Measurements from ENCODE around the gene IFT74. TPM values are rescaled to one million over a fixed set of nuclear protein-coding genes. Genes with fewer than 3 reads are reported as not detected.

The IFT74 gene
- total RNA-seq, 4 donors from 2014 or later: 4.9 to 15.2 (median 13.0) TPM

GRCh38 chr9:27073841-27074728 is 117.9 kb downstream of the IFT74 start:
- in situ Hi-C loops (cut with MboI; ENCODE audit: low sequenced_read_pairs in 4 of 4): no loop called here
- Histone ChIP-seq H3K27ac (no peak overlapping the region), H3K4me1 (no peaks in the 10 kb centered on the region), H3K27me3 (no peaks in the 10 kb centered on the region), H3K9me3 (no peaks in the 10 kb centered on the region), H3K4me3 (no peak overlapping the region), H3K36me3 (no peaks in the 10 kb centered on the region)
- TF ChIP-seq, protein P1, sequence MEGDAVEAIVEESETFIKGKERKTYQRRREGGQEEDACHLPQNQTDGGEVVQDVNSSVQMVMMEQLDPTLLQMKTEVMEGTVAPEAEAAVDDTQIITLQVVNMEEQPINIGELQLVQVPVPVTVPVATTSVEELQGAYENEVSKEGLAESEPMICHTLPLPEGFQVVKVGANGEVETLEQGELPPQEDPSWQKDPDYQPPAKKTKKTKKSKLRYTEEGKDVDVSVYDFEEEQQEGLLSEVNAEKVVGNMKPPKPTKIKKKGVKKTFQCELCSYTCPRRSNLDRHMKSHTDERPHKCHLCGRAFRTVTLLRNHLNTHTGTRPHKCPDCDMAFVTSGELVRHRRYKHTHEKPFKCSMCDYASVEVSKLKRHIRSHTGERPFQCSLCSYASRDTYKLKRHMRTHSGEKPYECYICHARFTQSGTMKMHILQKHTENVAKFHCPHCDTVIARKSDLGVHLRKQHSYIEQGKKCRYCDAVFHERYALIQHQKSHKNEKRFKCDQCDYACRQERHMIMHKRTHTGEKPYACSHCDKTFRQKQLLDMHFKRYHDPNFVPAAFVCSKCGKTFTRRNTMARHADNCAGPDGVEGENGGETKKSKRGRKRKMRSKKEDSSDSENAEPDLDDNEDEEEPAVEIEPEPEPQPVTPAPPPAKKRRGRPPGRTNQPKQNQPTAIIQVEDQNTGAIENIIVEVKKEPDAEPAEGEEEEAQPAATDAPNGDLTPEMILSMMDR (IDR thresholded peaks at IDR 0.05 in 4 of 5, conservative IDR thresholded peaks at IDR 0.05 in 1 of 5): no peak
- TF ChIP-seq POLR2A (IDR thresholded peaks at IDR 0.05): no peak
- ATAC-seq (no peak), DNase-seq (no peak)
- intact Hi-C loops (cut with DNase I; ENCODE audit: low total_unique reads): no loop called here

DNA sequence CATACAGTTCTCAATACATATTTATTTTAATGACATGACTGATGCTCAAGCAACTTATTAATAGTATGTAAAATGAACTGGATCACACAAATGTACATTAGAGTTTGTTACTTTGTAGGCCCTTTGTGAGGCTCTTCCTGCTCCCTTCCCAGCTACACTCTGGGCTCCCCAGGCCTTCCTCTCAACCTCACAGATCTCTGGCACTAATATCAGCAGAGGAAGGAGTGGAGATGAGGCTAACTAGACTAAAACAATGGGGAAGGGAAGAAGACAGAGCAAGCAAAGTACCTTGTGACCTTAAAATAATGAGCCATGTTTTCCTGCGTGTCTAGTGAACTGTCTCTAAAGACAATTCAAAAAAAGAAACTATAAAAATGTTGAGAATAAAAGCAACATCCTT is 122.5 kb downstream of the IFT74 start:
- ATAC-seq: no peak
- Histone ChIP-seq H3K36me3 (no peaks in the 10 kb centered on the region), H3K4me3 (no peak overlapping the region), H3K27me3 (no peaks in the 10 kb centered on the region), H3K4me1 (no peaks in the 10 kb centered on the region), H3K27ac (no peak overlapping the region), H3K9me3 (no peaks in the 10 kb centered on the region)
- intact Hi-C loops (cut with DNase I; ENCODE audit: low total_unique reads) (no loop called here), in situ Hi-C loops (cut with MboI; ENCODE audit: low sequenced_read_pairs in 4 of 4) (no loop called here)
- no peak for TF ChIP-seq POLR2A (IDR thresholded peaks at IDR 0.05)
- TF ChIP-seq, protein P1 (IDR thresholded peaks at IDR 0.05 in 4 of 5, conservative IDR thresholded peaks at IDR 0.05 in 1 of 5): no peak
- DNase-seq: no peak

DNA sequence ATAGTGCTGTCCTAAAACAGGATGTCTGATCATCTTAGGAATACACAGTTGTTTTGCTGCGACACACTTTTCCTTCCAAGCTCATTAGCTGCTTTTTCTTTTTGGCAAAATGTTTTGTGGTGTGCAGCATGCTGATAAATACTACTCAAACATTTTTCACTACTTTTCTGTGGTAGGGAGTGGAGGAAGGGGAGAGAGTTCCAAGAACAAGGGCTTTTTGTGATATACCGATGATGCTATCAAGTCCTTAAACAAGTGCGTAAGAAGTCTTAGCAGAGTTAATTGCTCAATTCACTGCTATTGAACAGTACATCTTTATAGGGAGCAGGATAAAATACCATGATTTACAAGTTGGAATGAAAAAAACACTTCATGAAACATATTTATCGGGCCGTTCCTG is 129.2 kb downstream of the IFT74 start:
- ATAC-seq: no peak
- DNase-seq: no peak
- Histone ChIP-seq H3K4me1 (no peaks in the 10 kb centered on the region), H3K27me3 (no peaks in the 10 kb centered on the region), H3K27ac (no peak overlapping the region), H3K4me3 (no peak overlapping the region), H3K36me3 (no peaks in the 10 kb centered on the region), H3K9me3 (no peaks in the 10 kb centered on the region)
- in situ Hi-C loops (cut with MboI; ENCODE audit: low sequenced_read_pairs in 4 of 4) (no loop called here), intact Hi-C loops (cut with DNase I; ENCODE audit: low total_unique reads) (no loop called here)
- TF ChIP-seq POLR2A (IDR thresholded peaks at IDR 0.05): no peak
- TF ChIP-seq, protein P1 (IDR thresholded peaks at IDR 0.05 in 4 of 5, conservative IDR thresholded peaks at IDR 0.05 in 1 of 5): no peak

- H3K9me3 ChIP-seq: no peaks in the 10 kb centered on the region
- H3K4me1 ChIP-seq: no peaks in the 10 kb centered on the region
- in situ Hi-C loops (cut with MboI; ENCODE audit: low sequenced_read_pairs in 4 of 4): no loop called here
- no peaks in the 10 kb centered on the region for H3K27me3 ChIP-seq
- no peak for DNase-seq
- no peak overlapping the region for H3K27ac ChIP-seq
- no peak overlapping the region for H3K4me3 ChIP-seq
- TF ChIP-seq, protein P1 (IDR thresholded peaks at IDR 0.05 in 4 of 5, conservative IDR thresholded peaks at IDR 0.05 in 1 of 5): no peak
- no peak for TF ChIP-seq POLR2A (IDR thresholded peaks at IDR 0.05)
- no peaks in the 10 kb centered on the region for H3K36me3 ChIP-seq
- no peak for ATAC-seq
- intact Hi-C loops (cut with DNase I; ENCODE audit: low total_unique reads): loop anchor here (2.0 kb wide), 1 partner anchor 34 kb away; no protein-coding TSS in a partner anchor
Observed at GRCh38 chr9:27086818-27087680, 130.8 kb downstream of the IFT74 start.
